Fibroblast of gingiva (primary cell): Measurements from ENCODE around the gene CPNE7.
"Not testable (repeated sequence)": the region's sequence is repeated elsewhere in the genome, so short reads cannot be mapped to it uniquely, and the experiment has no call there.

ENCODE experiments used
- DNase-seq: peaks from one replicate; pipeline ENCODE4 v3.0.0-alpha.2; 2011; ENCODE audit warnings: low read depth

The CPNE7 gene

DNA sequence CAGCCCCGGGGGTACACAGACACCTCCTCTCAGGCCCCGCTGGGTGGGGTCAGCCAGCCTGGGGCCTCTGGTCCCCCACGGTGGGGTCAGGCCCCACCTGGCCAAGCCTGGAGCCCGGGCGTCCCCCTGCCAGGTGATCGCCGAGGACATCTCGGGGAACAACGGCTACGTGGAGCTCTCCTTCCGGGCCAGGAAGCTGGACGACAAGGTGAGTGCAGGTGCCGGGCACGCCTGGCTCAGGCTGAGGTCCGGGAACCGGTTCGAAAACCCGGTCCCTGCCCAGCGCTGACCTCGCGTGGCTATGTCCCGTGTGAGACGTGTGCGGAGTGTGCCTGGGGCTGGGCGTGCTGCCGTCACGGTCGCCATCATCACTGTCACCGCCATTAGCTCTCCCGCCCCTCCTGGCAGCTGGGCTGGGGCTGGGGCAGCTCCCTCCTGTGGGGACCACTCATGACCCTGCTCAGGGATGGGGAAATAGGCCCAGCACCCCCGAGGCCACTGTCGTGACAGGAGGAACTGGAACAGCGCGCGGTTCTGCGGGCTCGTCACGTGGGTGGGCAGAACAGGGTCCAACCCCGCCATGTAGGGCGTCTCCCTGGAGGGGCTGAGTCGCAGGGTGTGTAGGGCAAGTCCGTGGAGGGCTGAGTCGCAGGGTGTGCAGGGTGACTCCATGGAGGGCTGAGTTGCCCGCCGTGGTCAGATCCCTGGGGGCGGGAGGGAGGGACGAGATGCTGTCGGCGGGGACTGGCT is 8.5 kb downstream of the CPNE7 start:
- DNase-seq, result no peak

GRCh38 chr16:89584768-89585549 is 9.4 kb downstream of the CPNE7 start:
- no peak for DNase-seq

DNA sequence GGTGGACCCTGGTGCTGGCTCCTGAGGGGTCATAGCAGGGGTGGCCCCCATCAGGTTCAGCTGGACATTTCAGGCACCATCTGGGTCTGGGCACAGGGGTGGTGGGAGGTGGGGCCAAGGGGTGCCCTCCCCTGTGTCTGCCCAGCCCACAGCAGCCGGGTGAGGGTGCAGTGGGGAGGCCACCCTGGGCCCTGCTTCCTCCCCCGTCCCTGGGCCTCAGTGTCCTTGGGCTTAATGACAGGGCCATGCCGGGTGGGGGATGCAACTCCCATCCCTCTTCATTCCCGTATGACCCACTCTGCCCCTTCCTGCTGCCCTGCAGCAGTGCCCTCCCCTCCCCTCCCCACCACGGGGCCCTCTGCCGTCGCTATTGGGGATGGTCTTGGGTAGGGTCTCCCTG is 10.7 kb downstream of the CPNE7 start:
- DNase-seq, result no peak

GRCh38 chr16:89586853-89587252 is 11.3 kb downstream of the CPNE7 start:
- no peak for DNase-seq

GRCh38 chr16:89587676-89588075 is 12.1 kb downstream of the CPNE7 start:
- not testable (repeated sequence) for DNase-seq

- DNase-seq, result no peak
Observed at GRCh38 chr16:89588413-89589109, 13.0 kb downstream of the CPNE7 start.

DNA sequence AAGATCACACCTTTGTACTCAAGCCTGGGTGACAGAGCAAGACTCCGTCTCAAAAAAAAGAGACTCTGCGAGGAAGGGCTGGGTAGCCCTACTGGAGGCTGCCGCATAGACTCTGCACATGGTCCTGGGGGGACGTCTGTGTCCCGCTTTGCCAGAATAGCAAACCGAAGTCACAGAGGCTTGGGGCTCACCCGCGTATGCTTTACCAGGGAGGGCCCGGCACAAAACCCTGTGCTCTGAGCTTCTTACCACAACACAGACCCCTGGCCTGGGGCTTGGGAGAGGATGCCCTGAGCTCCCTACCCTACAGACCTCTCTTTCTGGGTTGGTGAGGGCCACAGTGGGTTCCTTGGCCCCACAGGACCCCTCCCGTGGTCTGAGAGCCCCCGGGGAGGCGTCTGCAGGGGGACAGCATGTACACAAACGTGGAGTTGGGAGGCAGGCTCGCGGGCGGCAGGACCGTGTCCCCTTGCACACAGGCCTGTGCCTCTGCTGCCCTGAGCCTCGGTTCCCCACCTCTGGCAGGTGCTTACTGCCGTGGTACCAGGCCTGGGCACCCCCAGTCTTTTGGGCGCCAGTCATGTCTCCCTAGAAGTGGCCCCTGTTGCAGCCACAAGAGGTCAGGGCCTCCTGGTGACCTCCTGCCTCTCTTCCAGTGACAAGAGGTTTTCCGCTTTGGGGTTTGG is 13.8 kb downstream of the CPNE7 start:
- no peak for DNase-seq

- DNase-seq, result no peak
Observed at GRCh38 chr16:89593841-89594240, 18.3 kb downstream of the CPNE7 start.

GRCh38 chr16:89595330-89596060 is 19.9 kb downstream of the CPNE7 start:
- DNase-seq, result no peak

GRCh38 chr16:89596061-89596689 is 20.6 kb downstream of the CPNE7 start:
- no peak for DNase-seq

DNA sequence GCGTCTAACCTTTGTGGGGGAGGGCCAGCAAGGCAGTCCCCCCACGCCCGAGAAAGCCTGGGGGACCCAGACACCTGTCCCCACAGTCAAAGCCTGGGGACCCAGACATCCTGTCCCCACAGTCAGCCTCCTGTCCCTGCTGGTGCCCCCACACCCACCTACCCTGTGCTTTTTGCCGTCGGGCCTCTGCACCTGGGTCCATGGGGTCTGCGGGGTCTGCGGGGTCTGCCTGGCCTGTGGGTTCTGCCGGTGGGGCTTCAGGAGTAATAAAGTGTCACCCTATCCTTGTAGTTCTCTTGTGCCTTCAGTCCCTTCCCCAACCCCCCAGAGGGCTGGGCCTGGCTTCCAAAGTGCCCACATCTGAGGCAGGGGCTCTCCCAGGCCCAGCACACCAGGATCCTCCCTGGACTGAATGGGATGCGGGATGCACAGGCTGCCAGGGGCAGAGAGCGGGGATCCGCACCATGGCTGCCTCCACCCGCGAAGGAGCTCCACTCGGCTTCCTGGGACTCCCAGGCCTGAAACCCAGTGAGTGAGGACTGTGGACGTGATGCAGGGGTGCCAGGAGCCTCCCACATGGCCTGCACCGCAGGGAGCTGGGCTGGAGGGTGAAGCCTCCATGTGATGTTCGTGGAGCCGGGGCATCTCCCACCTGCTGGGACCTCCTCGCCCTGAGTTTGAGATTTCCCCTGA is 21.5 kb downstream of the CPNE7 start:
- DNase-seq, result no peak

GRCh38 chr16:89598199-89598598 is 22.6 kb downstream of the CPNE7 start:
- DNase-seq, result no peak

DNA sequence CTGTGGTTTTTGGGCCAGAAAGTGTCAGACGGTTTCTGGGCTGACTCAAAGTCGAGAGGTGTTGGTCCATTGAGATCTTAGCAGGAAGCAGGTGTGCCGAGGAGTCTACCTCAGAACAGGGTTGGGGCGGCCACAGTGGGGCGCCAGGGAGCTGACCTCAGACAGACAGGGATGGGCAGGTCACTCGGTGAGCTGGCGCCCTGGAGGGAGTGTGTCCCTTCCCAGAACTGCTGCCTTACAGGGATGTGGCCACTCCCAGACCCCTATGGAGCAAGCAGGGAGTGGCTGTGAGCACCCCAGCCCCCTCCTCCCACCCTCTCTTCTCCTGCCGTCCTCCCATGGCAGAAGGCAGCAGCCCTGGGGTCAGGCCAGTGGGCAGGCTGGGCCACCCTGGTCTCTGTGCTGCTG is 23.9 kb downstream of the CPNE7 start:
- no peak for DNase-seq

GRCh38 chr16:89599902-89600301 is 24.3 kb downstream of the CPNE7 start:
- DNase-seq, result no peak

- no peak for DNase-seq
Observed at GRCh38 chr16:89600427-89600826, 24.9 kb downstream of the CPNE7 start.

DNA sequence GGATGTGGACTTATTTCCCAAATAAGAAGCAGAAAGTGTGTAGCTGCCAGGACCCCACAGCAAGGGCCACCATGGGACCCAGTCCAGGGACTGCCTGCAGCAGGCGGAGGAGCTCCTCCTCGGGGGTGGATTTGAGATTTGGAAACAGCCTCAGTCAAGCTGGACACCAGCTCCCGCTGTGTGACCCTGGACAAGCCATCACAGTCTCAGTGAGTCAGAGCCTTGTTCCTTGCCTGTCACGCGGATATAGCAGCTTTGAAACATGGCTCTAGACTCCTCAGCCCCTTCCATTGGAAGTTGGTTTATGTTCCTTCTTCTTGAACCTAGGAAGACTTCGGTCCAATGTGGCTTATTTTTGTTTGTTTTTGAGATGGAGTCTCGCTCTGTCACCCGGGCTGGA is 25.4 kb downstream of the CPNE7 start:
- DNase-seq, result no peak

- DNase-seq, result peak; percentile 30
Observed at GRCh38 chr16:89601906-89602272, 26.3 kb downstream of the CPNE7 start.

GRCh38 chr16:89602273-89602951 is 26.9 kb downstream of the CPNE7 start:
- DNase-seq, result peak; percentile 42

GRCh38 chr16:89602952-89603590 is 27.5 kb downstream of the CPNE7 start:
- no peak for DNase-seq
